Neuronal stem cell (in vitro differentiated cells): ENCODE data around the gene MAP10.

Experiments used
- DNase-seq: peaks from one replicate; pipeline ENCODE4 v3.0.0-alpha.2; 2013; ENCODE audit warnings: low spot score
- H2AFZ ChIP-seq: one replicate; pipeline ENCODE4 v1.6.1; 2013; ENCODE audit warnings: mild to moderate bottlenecking, low read length, inconsistent platforms
- H2AK5ac ChIP-seq: 2 replicates; pipeline ENCODE4 v1.6.1; 2013; ENCODE audit warnings: low read depth, mild to moderate bottlenecking, inconsistent platforms, low read length, moderate library complexity, mixed read lengths
- H2BK120ac ChIP-seq: 2 replicates; pipeline ENCODE4 v1.6.1; 2013; ENCODE audit warnings: low read depth, mild to moderate bottlenecking, inconsistent platforms, low read length, moderate library complexity, mixed read lengths
- H2BK12ac ChIP-seq: one replicate; pipeline ENCODE4 v1.6.1; 2013; ENCODE audit warnings: low read length, inconsistent platforms
- H2BK15ac ChIP-seq: 2 replicates; pipeline ENCODE4 v1.6.1; 2013; ENCODE audit warnings: mild to moderate bottlenecking, low read length, inconsistent platforms, mixed read lengths
- H2BK5ac ChIP-seq: one replicate; pipeline ENCODE4 v1.6.1; 2013; ENCODE audit warnings: inconsistent platforms, mild to moderate bottlenecking, low read length, moderate library complexity
- H3K14ac ChIP-seq: one replicate; pipeline ENCODE4 v1.6.1; 2013; ENCODE audit warnings: low read length, inconsistent platforms
- H3K18ac ChIP-seq: 2 replicates; pipeline ENCODE4 v1.6.1; 2013; ENCODE audit warnings: low read length, inconsistent platforms
- H3K23ac ChIP-seq: 2 replicates; pipeline ENCODE4 v1.6.1; 2013; ENCODE audit warnings: low read depth, mild to moderate bottlenecking, mixed read lengths, low read length, inconsistent platforms; ENCODE audit not compliant: poor library complexity
- H3K27ac ChIP-seq: replicated peaks from 3 replicates; pipeline ENCODE4 v1.5.1; 2013; ENCODE audit warnings: low read length, inconsistent platforms
- H3K27me3 ChIP-seq, 3 experiments: 2 replicates each; pipeline ENCODE4 v1.6.1; 2013; ENCODE audit warnings: low read length in 3 of 3, mild to moderate bottlenecking in 2 of 3, inconsistent platforms in 1 of 3, low read depth in 1 of 3, mixed read lengths in 1 of 3, moderate library complexity in 1 of 3; ENCODE audit not compliant: control insufficient read depth in 3 of 3, insufficient read depth in 3 of 3
- H3K36me3 ChIP-seq, 2 donors: replicated peaks in 1 of 2; 2 replicates each; pipeline ENCODE4 v1.6.1; 2013; ENCODE audit warnings: low read length in 2 of 2; ENCODE audit not compliant: control insufficient read depth in 2 of 2, insufficient read depth in 2 of 2
- H3K4ac ChIP-seq: 2 replicates; pipeline ENCODE4 v1.6.1; 2013; ENCODE audit warnings: inconsistent platforms, mild to moderate bottlenecking, low read length, moderate library complexity
- H3K4me1 ChIP-seq, 2 donors: 1 replicate in 1 of 2; 2 replicates in 1 of 2; pipeline ENCODE4 v1.6.1; 2013; ENCODE audit warnings: low read length in 2 of 2, low read depth in 1 of 2; ENCODE audit not compliant: control insufficient read depth in 2 of 2, insufficient read depth in 1 of 2
- H3K4me2 ChIP-seq: one replicate; pipeline ENCODE4 v1.6.1; 2013; ENCODE audit warnings: mild to moderate bottlenecking, low read length, inconsistent platforms; ENCODE audit not compliant: insufficient read depth, poor library complexity, severe bottlenecking
- H3K4me3 ChIP-seq, 2 donors: 2 replicates each; pipeline ENCODE4 v1.5.1; 2013; ENCODE audit warnings: low read length in 2 of 2, mild to moderate bottlenecking in 2 of 2, inconsistent platforms in 1 of 2, moderate library complexity in 1 of 2
- H3K79me1 ChIP-seq: one replicate; pipeline ENCODE4 v1.6.1; 2013; ENCODE audit warnings: low read depth, mild to moderate bottlenecking, inconsistent platforms, low read length, moderate library complexity
- H3K9ac ChIP-seq: one replicate; pipeline ENCODE4 v1.6.1; 2013; ENCODE audit warnings: mild to moderate bottlenecking, low read depth, low read length, inconsistent platforms; ENCODE audit not compliant: poor library complexity
- H3K9me3 ChIP-seq, 2 donors: replicated peaks in 1 of 2; 2 replicates each; pipeline versions ENCODE3 to v1.6.1; 2013; ENCODE audit warnings: low read length in 2 of 2, mild to moderate bottlenecking in 2 of 2, inconsistent platforms in 1 of 2, low read depth in 1 of 2, mixed read lengths in 1 of 2, moderate library complexity in 1 of 2; ENCODE audit not compliant: control insufficient read depth in 2 of 2, insufficient read depth in 1 of 2
- H4K8ac ChIP-seq: one replicate; pipeline ENCODE4 v1.6.1; 2013; ENCODE audit warnings: low read depth, mild to moderate bottlenecking, inconsistent platforms, low read length, moderate library complexity
- H4K91ac ChIP-seq: one replicate; pipeline ENCODE4 v1.6.1; 2013; ENCODE audit warnings: low read length, low read depth, mild to moderate bottlenecking, inconsistent platforms; ENCODE audit not compliant: poor library complexity
- WGBS, 2 donors: extraction: QIAGEN DNeasy Blood & Tissue Kit; methylation state at CpG; one replicate each; pipeline ENCODE4 v1.1.7; 2013; ENCODE audit warnings: missing lambda C conversion rate in 2 of 2, mixed read lengths in 1 of 2; ENCODE audit not compliant: insufficient read length in 2 of 2, insufficient replicate concordance in 1 of 2; ENCODE audit errors: extremely low coverage in 2 of 2; 5-methylcytosine and 5-hydroxymethylcytosine counted together

The MAP10 gene

GRCh38 chr1:232797856-232798510, 7.2 kb upstream of the MAP10 start:
- Histone ChIP-seq H3K4me3 (no peak overlapping the region), H3K27me3 (no peaks in the 10 kb centered on the region), H2BK15ac (no peak overlapping the region), H3K14ac (no peak overlapping the region), H2BK5ac (no peak overlapping the region), H4K8ac (no peak overlapping the region), H3K79me1 (no peaks in the 10 kb centered on the region), H3K9me3 (no peaks in the 10 kb centered on the region), H2BK12ac (no peak overlapping the region), H4K91ac (no peak overlapping the region), H3K18ac (no peak overlapping the region), H3K27ac (no peak overlapping the region), H3K4me2 (no peak overlapping the region), H3K9ac (no peak overlapping the region), H2AFZ (peak overlapping the region; percentile 42), H3K4me1 (peaks cover 0 to 8% of the 10 kb centered on the region in 2 donors), H3K4ac (no peak overlapping the region), H2AK5ac (no peak overlapping the region), H3K36me3 (no peaks in the 10 kb centered on the region), H2BK120ac (no peak overlapping the region), H3K23ac (no peak overlapping the region)
- DNase-seq: no peak
- WGBS, 2 donors: no CpG with 5 or more reads among the region's 6 CpGs

- no CpG with 5 or more reads among the region's 2 CpGs for WGBS, 2 donors
- no peak overlapping the region for H3K27ac ChIP-seq
- H3K18ac ChIP-seq: no peak overlapping the region
These were observed 6.3 kb upstream of the MAP10 start for GRCh38 chr1:232798920-232799319.

GRCh38 chr1:232806186-232806510, 932 bp downstream of the MAP10 start:
- no CpG with 5 or more reads among the region's 3 CpGs for WGBS, 2 donors
- H3K4me3 ChIP-seq: peak overlapping the region in 1 of 2 donors; percentile 88

More at GRCh38 chr1:232798920-232799319, 6.3 kb upstream of the MAP10 start:
- Histone ChIP-seq H2BK120ac (no peak overlapping the region), H4K91ac (no peak overlapping the region), H3K4me1 (peaks cover 0 to 3% of the 10 kb centered on the region in 2 donors), H2AFZ (no peak overlapping the region), H3K23ac (no peak overlapping the region), H3K27me3 (no peaks in the 10 kb centered on the region), H3K9ac (no peak overlapping the region), H3K36me3 (no peaks in the 10 kb centered on the region), H3K4me2 (no peak overlapping the region), H2BK15ac (no peak overlapping the region), H3K14ac (no peak overlapping the region), H3K79me1 (no peaks in the 10 kb centered on the region), H2AK5ac (no peak overlapping the region), H3K9me3 (no peaks in the 10 kb centered on the region), H2BK5ac (no peak overlapping the region), H2BK12ac (no peak overlapping the region), H4K8ac (no peak overlapping the region), H3K4me3 (no peak overlapping the region), H3K4ac (no peak overlapping the region)
- no peak for DNase-seq

GRCh38 chr1:232810856-232811255, 5.6 kb downstream of the MAP10 start:
- Histone ChIP-seq H3K36me3 (peaks cover 0 to 2% of the 10 kb centered on the region in 2 donors), H2BK12ac (no peak overlapping the region), H2AFZ (no peak overlapping the region), H3K4me2 (no peak overlapping the region), H3K9me3 (no peaks in the 10 kb centered on the region), H3K4me1 (peaks cover 0 to 4% of the 10 kb centered on the region in 2 donors), H3K27ac (no peak overlapping the region), H3K18ac (no peak overlapping the region), H2BK15ac (no peak overlapping the region), H3K4me3 (no peak overlapping the region), H3K23ac (no peak overlapping the region), H3K9ac (no peak overlapping the region), H3K79me1 (no peaks in the 10 kb centered on the region), H3K27me3 (peaks cover 0 to 1% (median 0%) of the 10 kb centered on the region in 3 experiments), H4K91ac (no peak overlapping the region), H3K14ac (no peak overlapping the region), H2AK5ac (no peak overlapping the region), H2BK120ac (no peak overlapping the region), H4K8ac (no peak overlapping the region), H2BK5ac (no peak overlapping the region), H3K4ac (no peak overlapping the region)
- DNase-seq: no peak
- WGBS, 2 donors: no CpG with 5 or more reads among the region's 2 CpGs

More at GRCh38 chr1:232806186-232806510, 932 bp downstream of the MAP10 start:
- Histone ChIP-seq H3K4me2 (peak overlapping the region; percentile 81), H2BK12ac (no peak overlapping the region), H3K14ac (no peak overlapping the region), H3K18ac (no peak overlapping the region), H2BK5ac (peak overlapping the region; percentile 46), H3K79me1 (no peaks in the 10 kb centered on the region), H2BK120ac (no peak overlapping the region), H3K4ac (no peak overlapping the region), H2AK5ac (no peak overlapping the region), H3K23ac (no peak overlapping the region), H3K36me3 (no peaks in the 10 kb centered on the region), H3K27ac (no peak overlapping the region), H2AFZ (no peak overlapping the region), H2BK15ac (no peak overlapping the region), H3K4me1 (peaks cover 0 to 4% of the 10 kb centered on the region in 2 donors), H3K9ac (peak overlapping the region; percentile 99), H4K91ac (no peak overlapping the region), H3K9me3 (no peaks in the 10 kb centered on the region), H3K27me3 (no peaks in the 10 kb centered on the region), H4K8ac (no peak overlapping the region)
- DNase-seq: no peak
